Lower lobe of right lung (tissue), 2 donors: ENCODE measurements around the gene TXNRD1. TPM values are rescaled to one million over a fixed set of nuclear protein-coding genes. Genes with fewer than 3 reads are reported as not detected.

Experiments used
- ATAC-seq, 2 donors: fragments of 200-7000 bp; cut with Tn5 transposase; one replicate each; pipeline ENCODE4 v1.9.1; 2020 to 2022; ENCODE audit warnings: mild to moderate bottlenecking in 2 of 2, moderate library complexity in 2 of 2
- DNase-seq: peaks from one replicate; pipeline ENCODE4 v3.0.0-alpha.2; 2020
- H3K27ac ChIP-seq: fragments of 200-600 bp; one replicate; pipeline ENCODE4 v1.8.0; 2022
- H3K27me3 ChIP-seq: fragments of 200-600 bp; one replicate; pipeline ENCODE4 v1.8.0; 2022; ENCODE audit warnings: low read depth
- H3K36me3 ChIP-seq: fragments of 200-600 bp; one replicate; pipeline ENCODE4 v1.8.0; 2022; ENCODE audit warnings: mild to moderate bottlenecking
- H3K4me1 ChIP-seq: fragments of 200-600 bp; one replicate; pipeline ENCODE4 v1.8.0; 2022
- H3K4me3 ChIP-seq: fragments of 200-600 bp; one replicate; pipeline ENCODE4 v1.8.0; 2022; ENCODE audit warnings: mild to moderate bottlenecking
- H3K9me3 ChIP-seq: fragments of 200-600 bp; one replicate; pipeline ENCODE4 v1.8.0; 2022
- intact Hi-C: fragments of 100-400 bp; cut with DNase I; formaldehyde crosslinking; loops from one replicate; pipeline ENCODE4 v1.11.0; 2022
- total RNA-seq: library from RNA; stranded (reverse); fragmentation: NEBNext Ultra II Directional; extraction: Animal tissue kit (Norgen Biotek cat#: 25700); gene quantifications from one replicate; pipeline ENCODE4 v1.2.1, GENCODE V29; 2021
- TF ChIP-seq, protein P1 (sequence below): fragments of 200-600 bp; IDR thresholded peaks from one replicate; pipeline ENCODE4 v1.8.0; 2022; ENCODE audit warnings: antibody characterized with exemption, mild to moderate bottlenecking
- donor health status: DM: no; HTN: yes; CAD: no; lungs with severe emphysema.

TXNRD1 gene
- total RNA-seq, 1 donor from 2014 or later = 144 TPM

DNA sequence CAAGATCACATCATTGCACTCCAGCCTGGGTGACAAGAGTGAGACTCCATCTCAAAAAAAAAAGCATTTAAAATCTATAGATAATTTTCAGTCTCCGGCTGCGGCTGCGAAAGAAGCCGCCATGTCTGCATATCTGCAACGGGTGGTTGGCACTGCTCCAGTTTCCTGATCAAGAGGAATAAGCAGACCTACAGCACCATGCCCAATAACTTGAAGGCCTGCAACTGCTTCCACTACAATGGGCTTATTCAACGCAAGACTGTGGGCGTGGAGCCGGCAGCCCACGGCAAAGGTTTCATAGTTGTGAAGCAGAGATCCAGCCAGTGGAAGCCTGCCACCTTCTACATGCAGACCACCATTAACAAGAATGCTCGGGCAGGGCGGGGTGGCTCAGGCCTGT is 57.4 kb downstream of the TXNRD1 start:
- Histone ChIP-seq H3K27me3 (no peaks in the 10 kb centered on the region), H3K36me3 (no peaks in the 10 kb centered on the region)
- no peak for DNase-seq

DNA sequence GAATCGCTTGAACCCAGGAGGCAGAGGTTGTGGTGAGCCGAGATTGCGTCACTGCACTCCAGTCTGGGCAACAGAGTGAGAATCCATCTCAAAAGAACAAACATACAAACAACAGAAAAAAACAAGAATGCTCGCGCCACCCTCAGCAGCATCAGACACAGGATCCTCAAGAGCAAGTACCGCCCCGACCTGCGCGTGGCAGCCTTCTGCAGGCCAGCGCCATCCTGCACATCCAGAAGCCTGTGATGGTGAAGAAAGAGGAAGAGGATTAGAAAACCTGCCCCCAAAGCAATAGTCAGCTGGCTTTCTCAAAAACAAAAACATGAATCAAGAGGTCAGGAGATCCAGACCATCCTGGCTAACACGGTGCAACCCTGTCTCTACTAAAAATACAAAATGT is 57.9 kb downstream of the TXNRD1 start:
- TF ChIP-seq, protein P1, sequence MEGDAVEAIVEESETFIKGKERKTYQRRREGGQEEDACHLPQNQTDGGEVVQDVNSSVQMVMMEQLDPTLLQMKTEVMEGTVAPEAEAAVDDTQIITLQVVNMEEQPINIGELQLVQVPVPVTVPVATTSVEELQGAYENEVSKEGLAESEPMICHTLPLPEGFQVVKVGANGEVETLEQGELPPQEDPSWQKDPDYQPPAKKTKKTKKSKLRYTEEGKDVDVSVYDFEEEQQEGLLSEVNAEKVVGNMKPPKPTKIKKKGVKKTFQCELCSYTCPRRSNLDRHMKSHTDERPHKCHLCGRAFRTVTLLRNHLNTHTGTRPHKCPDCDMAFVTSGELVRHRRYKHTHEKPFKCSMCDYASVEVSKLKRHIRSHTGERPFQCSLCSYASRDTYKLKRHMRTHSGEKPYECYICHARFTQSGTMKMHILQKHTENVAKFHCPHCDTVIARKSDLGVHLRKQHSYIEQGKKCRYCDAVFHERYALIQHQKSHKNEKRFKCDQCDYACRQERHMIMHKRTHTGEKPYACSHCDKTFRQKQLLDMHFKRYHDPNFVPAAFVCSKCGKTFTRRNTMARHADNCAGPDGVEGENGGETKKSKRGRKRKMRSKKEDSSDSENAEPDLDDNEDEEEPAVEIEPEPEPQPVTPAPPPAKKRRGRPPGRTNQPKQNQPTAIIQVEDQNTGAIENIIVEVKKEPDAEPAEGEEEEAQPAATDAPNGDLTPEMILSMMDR = no peak
- Histone ChIP-seq H3K36me3 (no peaks in the 10 kb centered on the region), H3K27me3 (no peaks in the 10 kb centered on the region), H3K4me1 (no peaks in the 10 kb centered on the region), H3K4me3 (no peak overlapping the region), H3K9me3 (no peaks in the 10 kb centered on the region), H3K27ac (no peak overlapping the region)
- DNase-seq (no peak), ATAC-seq (no peak)
- intact Hi-C loops = no loop called here

More for the DNA sequence above, 57.4 kb downstream of the TXNRD1 start:
- Histone ChIP-seq H3K4me3 (no peak overlapping the region), H3K27ac (no peak overlapping the region), H3K9me3 (no peaks in the 10 kb centered on the region), H3K4me1 (no peaks in the 10 kb centered on the region)
- TF ChIP-seq, protein P1 = no peak
- intact Hi-C loops = no loop called here
- ATAC-seq = no peak

DNA sequence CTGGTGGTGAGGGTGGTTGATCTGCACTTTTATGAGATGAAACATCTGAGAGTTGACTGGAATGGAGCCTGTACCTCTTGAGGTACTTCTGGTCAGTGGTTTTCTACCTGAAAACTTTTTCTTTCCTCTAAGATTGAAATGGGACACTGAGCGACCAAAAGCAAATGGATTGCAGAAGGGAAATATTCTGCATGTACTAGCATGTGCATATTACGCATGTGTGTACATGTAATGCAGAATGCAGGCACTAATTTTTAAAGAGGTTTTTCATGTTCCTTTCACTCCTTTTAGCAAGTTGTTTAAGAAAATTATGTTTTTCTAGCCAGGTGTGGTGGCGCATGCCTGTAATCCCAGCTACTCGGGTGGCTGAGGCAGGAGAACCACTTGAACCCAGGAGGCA is 59.2 kb downstream of the TXNRD1 start:
- no peaks in the 10 kb centered on the region for H3K27me3 ChIP-seq
- no peaks in the 10 kb centered on the region for H3K36me3 ChIP-seq
- DNase-seq = no peak
- intact Hi-C loops = no loop called here
- ATAC-seq = no peak
- no peaks in the 10 kb centered on the region for H3K4me1 ChIP-seq
- no peak overlapping the region for H3K4me3 ChIP-seq
- TF ChIP-seq, protein P1 = no peak
- no peaks in the 10 kb centered on the region for H3K9me3 ChIP-seq
- H3K27ac ChIP-seq = no peak overlapping the region

DNA sequence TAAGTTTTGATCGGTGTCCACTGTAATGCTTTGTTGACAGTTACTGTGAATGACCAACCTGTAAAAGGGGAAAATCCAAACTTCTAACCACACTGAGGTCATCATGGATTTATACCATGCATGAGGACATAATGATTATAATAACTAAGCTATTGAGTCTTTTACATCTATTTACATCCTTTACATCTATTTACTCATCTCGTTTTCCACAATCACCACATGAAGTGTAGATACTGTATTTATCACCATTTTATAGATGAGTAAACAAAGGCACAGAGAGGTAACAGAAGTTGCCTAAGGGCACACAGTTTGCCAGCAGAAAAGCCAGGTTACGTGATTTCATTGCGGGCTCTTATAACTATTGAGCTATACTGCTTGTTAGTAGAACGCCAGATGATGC is 60.1 kb downstream of the TXNRD1 start:
- H3K9me3 ChIP-seq = no peaks in the 10 kb centered on the region
- H3K27me3 ChIP-seq = no peaks in the 10 kb centered on the region
- TF ChIP-seq, protein P1 = no peak
- DNase-seq = no peak
- ATAC-seq = no peak
- intact Hi-C loops = no loop called here
- peak overlapping the region; percentile 21 for H3K4me3 ChIP-seq
- no peaks in the 10 kb centered on the region for H3K36me3 ChIP-seq
- peak overlapping the region; percentile 69 for H3K27ac ChIP-seq
- no peaks in the 10 kb centered on the region for H3K4me1 ChIP-seq

DNA sequence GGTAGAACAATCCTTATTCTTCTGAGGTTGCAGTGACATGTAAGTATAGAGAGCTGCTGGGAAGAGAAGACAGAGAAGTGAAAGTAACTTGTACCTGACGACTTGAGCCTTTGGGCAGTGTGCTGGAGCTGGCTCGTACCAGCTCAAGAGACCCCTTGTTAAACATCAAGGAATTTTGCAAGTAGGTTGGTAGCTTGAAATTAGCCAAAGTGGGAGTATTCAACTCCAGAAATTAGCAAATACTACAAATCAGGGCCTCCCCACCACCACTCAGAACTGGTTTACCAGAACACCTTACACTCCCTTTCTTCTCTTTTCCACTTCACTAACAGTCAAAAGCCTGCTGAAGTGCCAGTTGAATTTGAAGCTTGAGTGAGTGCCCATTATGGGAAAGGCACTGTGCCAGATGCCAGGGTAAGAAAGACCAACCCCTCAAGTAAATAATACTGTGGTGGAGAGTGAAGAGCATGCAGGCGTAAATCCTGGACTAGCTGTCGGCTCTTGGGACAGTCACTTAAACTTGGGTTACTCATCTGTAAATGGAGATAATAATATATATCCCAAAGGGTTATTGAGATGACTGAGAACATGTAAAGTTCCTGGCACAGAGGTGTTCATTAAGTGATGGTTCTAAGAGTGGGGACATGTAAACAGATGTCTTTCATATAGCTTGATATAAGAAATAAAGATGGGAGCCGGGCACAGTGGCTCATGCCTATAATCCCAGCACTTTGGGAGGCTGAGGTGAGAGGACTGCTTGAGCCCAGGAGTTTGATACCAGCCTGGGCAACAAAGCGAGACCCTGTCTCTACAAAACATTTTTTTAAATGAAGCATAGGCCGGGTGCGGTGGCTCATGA is 60.9 kb downstream of the TXNRD1 start:
- Histone ChIP-seq H3K9me3 (no peaks in the 10 kb centered on the region), H3K27me3 (no peaks in the 10 kb centered on the region), H3K27ac (peak overlapping the region; percentile 69), H3K36me3 (no peaks in the 10 kb centered on the region), H3K4me1 (no peaks in the 10 kb centered on the region), H3K4me3 (peak overlapping the region; percentile 21)
- intact Hi-C loops = no loop called here
- ATAC-seq (peak; percentile 89 to 91), DNase-seq (peak; percentile 69)
- TF ChIP-seq, protein P1 = no peak
